Measurements from ENCODE around the gene HIPK2. TPM values are rescaled to one million over a fixed set of nuclear protein-coding genes. Genes with fewer than 3 reads are reported as not detected.

Gene HIPK2
- total RNA-seq, 1 donor from 2014 or later, result 186 TPM

DNA sequence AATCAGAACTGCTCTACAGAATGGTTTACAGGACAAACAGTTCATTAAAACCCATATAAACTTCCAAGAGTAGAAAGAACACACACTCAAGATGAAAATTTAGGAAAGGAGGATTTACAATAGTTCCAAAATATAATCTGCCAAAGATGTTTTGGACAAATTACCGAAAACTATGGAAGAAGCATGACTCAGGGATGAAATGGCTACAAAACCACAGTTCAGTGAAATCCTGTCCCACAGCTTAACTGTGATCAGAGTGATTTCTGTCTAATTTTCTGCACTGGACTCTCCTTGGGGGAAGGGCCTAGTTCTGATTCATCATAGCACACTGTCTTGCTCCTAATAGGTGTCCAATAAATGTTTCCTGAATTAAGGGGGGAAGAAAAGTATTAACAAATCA, 82.2 kb downstream of the HIPK2 start:
- no peak for DNase-seq (ENCODE audit: low read depth)

DNA sequence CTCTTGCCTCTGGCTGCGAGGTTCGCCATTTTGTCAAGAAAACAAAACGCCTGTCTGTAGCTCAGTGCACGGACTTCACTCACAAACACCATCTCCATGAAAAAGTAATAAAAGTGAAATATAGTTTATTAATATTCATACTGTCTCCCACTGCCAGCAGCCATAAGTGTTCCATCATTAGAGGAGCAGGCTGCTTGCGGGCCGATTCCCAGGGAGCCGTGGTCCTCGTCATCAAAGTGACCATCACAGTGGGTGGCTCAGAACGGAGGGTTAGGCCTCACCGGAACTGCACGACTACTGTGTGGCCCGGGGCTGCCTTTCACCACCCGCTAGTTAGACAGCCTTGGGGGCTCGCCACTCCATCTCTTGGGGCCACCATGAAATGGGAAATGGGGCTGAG, 82.7 kb downstream of the HIPK2 start:
- no peak for DNase-seq (ENCODE audit: low read depth)

DNA sequence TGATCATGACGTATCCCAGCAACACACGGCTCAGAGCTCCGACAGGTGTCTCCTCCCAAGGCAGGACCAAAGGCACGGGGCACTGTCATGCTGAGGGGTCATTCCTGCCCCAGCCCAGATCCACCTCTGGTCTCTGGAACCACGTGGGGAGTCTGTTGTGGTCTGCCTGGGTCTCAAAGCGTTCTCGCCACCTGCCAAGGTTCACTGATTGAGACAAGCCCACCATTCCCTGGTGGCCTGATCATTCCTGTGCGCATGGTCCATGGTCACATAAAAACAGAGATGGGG, 83.5 kb downstream of the HIPK2 start:
- no peak for DNase-seq (ENCODE audit: low read depth)

GRCh38 chr7:139693651-139694388, 84.0 kb downstream of the HIPK2 start:
- DNase-seq (ENCODE audit: low read depth), result peak; percentile 39

- DNase-seq (ENCODE audit: low read depth), result no peak
Measured at GRCh38 chr7:139692723-139693122, 85.1 kb downstream of the HIPK2 start.

- DNase-seq (ENCODE audit: low read depth), result peak; percentile 39
Measured at GRCh38 chr7:139691253-139691781, 86.5 kb downstream of the HIPK2 start.

- peak; percentile 47 for DNase-seq (ENCODE audit: low read depth)
Measured at GRCh38 chr7:139687980-139688632, 89.7 kb downstream of the HIPK2 start.

DNA sequence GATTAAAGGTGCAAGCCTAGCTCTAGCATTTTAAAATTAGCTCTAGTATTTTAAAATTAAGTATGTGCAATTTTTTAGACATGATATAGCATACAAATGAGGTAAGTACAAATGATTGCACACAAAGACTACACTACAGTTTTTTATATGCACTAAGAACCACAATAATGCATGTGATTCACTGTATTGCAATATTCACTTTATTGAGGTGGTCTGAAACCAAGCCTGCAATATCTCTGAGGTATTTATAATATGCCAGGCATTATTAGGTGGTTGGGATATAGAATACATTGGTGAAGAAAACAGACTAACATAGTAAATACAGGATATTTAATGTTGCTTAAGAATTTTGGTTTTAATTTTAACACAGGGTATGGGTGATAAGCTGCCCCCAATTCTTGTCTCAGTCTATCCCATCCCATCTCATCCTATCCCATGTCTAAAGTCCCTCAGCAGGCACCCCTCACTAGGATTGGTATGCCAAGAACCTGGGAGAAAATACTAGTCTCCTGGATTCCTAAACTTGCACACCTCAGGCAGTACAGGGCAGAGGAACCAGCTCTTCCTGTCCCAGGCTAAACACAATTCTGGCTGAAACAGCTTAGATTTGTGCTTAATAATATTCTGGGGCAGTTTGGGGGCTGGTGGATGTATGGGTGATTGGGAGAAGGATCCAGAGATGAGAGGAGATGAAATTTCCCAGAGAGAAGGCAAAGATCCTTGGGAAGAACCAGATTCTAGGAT, 90.4 kb downstream of the HIPK2 start:
- DNase-seq (ENCODE audit: low read depth), result no peak

GRCh38 chr7:139683137-139683921, 94.5 kb downstream of the HIPK2 start:
- DNase-seq (ENCODE audit: low read depth), result peak; percentile 88

DNA sequence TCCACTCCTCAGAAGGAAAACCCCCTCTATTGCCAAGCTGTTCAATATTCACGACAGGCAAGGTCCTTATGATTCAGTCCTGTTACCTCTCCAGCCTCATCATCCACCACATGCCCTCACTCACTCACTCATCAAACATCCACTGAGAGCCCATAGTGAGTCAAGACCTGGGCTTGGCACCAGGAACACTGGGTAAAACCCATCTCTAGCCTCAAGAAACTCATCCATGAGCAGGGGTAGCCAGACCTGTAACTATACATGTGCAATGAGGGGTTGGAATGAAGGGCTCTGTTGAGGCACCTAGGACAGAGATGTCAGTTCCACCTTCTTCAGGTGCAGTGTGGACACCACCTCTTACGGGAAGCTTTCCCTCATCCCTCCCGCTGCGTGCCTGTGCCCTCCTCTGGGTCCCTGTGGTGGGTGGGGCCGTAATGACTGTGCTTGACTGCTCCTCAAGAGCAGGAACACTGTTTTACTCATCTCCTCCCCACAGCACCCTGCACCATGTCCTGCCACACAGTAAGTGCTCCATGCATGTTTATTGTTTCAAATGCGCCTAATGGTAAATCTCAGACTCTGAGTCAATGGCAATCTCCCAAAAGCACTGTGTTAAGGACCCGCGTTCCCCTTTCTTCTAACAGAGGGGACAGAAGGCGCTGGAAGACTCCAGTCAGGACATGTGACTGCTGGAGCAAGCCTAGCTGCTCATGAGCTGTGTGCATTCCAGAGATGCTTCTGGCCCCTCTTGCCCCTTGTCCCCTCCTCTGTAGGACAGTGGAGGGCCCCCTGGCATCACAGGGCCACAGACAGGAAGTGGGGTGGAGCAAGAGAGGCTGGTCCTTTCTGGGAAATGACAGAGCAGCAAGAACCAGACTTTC, 95.4 kb downstream of the HIPK2 start:
- peak; percentile 88 for DNase-seq (ENCODE audit: low read depth)

- DNase-seq (ENCODE audit: low read depth), result no peak
Measured at GRCh38 chr7:139681812-139682135, 96.0 kb downstream of the HIPK2 start.

- no peak for DNase-seq (ENCODE audit: low read depth)
Measured at GRCh38 chr7:139681463-139681755, 96.4 kb downstream of the HIPK2 start.

- DNase-seq (ENCODE audit: low read depth), result peak; percentile 94
Measured at GRCh38 chr7:139680676-139681462, 96.9 kb downstream of the HIPK2 start.

DNA sequence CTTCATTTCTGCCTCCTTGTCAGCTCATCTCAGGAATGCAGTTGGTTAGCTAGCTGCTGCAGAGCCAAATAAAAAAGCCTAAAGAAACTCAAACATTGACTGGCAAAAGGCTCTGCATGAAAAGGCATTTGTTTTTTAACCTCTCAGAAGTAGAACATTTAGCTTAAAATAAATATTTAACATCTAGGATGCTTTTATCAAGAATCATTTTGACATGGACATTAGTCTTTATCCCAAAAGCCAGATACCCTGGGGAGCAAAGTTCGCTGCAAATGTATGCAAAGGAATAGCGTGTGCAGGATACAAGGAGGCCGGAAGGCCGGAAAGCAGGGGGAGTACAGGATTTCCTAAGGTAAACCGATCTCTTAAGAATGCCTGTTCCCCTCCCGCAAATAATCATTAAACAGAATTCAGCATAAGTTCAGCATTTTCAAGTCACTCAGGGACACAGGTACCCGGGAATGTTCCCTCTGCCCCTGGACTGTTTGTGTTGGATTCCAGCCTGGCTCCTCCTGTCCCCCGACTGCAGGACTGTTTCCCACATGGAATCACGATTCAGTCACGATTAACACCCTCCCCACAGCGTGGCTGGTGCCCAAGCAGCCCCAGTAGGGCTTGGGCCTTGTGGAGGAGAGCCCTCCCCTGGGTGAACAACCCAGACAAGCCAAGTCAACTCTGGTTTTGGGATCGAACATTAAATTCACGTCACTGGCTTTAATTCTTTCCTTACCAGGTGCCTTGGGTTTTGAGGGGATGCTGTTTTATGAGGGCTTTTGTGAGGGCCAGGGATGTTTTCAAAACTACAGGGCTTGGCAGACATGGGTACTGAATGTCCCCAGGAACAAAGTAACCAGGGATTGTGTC, 97.8 kb downstream of the HIPK2 start:
- DNase-seq (ENCODE audit: low read depth), result peak; percentile 97

DNA sequence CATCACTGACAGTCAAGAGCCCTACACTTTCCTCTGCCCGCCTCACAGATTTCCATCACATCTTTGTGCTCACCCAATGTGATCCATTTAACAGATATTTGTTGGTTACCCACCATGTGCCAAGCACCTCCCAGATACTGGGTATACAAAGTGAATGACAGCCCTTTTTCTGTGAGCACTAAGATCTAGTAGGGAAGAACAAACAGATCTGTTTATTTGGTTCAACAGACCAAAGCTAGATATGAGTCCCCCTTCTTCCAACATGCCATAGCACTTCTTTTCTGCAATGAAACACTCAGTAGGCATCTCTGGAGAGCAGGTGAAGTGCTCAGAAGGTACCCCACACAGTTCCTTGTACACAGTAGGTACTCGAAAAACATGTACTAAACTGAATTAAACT, 101.4 kb downstream of the HIPK2 start:
- no peak for DNase-seq (ENCODE audit: low read depth)

DNA sequence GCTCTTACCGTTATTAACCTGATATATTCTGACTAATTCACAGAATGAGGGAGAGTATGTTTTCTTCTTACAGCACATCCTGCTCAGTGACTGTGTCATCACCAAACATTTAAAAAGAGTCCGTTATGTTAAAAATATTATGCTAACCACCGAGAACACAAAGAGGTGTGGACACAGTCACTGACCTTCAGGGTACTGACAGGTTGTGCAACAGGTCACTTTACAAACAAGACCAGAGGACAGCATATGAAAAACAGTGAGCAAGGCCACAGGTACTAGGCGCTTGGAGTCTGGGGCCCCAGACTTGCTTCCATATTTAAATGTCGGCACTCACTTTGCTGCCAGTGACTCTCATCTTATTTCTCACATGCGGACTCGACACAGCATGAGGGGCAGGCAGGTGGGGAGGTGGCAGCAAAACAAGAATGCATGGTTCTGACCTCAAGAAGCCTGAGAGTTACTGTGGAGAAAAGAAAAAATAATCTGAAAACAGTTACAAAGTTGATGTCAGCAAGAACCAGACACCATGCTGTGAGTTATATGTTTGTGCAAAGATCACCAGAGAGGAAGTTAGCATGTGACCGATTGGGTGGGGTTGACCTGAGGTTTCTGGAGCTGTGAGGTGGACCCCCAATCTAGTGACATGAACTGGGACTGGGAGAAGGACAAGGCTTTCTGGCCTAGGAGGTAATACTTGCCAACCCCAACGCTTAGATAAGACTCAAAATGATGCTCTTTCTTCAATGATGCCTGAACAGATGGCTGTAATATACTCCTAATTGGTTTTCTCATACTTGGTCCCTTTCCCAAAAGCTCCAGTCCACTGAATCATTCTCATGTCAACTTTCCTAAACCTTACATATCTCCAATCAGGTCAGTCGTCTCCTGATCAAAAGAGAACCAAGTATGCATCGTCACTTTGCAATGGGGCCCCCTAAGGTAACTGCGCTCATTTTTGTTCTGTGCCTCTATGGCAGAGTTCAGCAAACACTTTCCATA, 102.4 kb downstream of the HIPK2 start:
- DNase-seq (ENCODE audit: low read depth), result no peak

DNA sequence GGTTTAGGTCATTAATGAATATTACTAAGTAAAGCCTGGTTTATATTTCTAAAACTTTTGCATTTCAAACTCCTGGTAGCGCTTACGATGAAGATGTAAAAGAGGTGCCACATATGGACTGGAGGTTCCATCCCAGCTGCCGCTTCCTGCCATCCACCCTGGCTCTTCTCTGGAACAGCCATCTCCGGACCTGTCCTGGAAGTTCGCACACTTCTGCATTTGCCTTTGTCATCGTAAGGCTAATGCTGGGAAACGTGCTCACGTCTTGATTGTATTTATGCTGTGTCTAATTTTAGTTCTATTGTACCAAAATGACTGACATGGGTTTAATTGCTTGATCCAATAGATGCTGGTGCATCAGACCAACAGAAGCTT, 103.1 kb downstream of the HIPK2 start:
- no peak for DNase-seq (ENCODE audit: low read depth)

DNA sequence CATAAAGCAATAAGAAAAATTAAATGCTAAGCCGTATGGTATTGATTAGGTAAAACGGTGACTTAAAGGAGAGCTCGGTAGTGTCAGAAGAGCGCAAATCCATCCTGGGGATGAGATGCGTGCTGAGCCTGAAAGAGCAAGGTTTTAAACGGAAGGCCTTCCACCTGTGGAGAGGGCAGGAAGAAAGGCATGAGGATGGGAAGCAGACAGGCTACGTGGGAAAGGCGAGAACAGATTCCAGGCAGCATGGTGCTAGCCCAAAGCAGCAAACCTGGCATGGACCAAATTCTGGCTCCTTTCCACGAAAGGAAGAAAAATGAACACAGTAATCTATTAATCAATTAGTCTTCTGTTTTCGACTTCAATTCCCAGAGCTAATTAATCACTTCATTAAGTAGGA, 103.5 kb downstream of the HIPK2 start:
- DNase-seq (ENCODE audit: low read depth), result no peak
